Measurements from ENCODE around the gene WBP4. TPM values are rescaled to one million over a fixed set of nuclear protein-coding genes. Genes with fewer than 3 reads are reported as not detected.
A peak's percentile ranks its signal among the peaks of the same experiment; 100 is the strongest.

WBP4 gene
- total RNA-seq, 4 donors from 2014 or later: 8.8 to 16.2 (median 14.2) TPM

GRCh38 chr13:41059456-41060081 is 1.7 kb upstream of the WBP4 start:
- no peak for DNase-seq
- no peak for TF ChIP-seq POLR2A (IDR thresholded peaks at IDR 0.05)
- no peak for TF ChIP-seq CTCF (IDR thresholded peaks at IDR 0.05)
- H3K27me3 ChIP-seq: no peaks in the 10 kb centered on the region
- H3K9me3 ChIP-seq: no peaks in the 10 kb centered on the region
- peak overlapping the region; percentile 84 to 98 for H3K4me3 ChIP-seq
- intact Hi-C loops (cut with DNase I; ENCODE audit: low total_unique reads): loop anchor here (10.0 kb wide), 1 partner anchor 135 kb away; no protein-coding TSS in a partner anchor
- H3K36me3 ChIP-seq: no peaks in the 10 kb centered on the region
- peaks cover 0 to 22% of the 10 kb centered on the region in 2 donors for H3K4me1 ChIP-seq
- H3K27ac ChIP-seq: peak overlapping the region; percentile 99 to 100

GRCh38 chr13:41060082-41060723 is 1.1 kb upstream of the WBP4 start:
- intact Hi-C loops (cut with DNase I; ENCODE audit: low total_unique reads): loop anchor here (10.0 kb wide), 1 partner anchor 135 kb away; no protein-coding TSS in a partner anchor
- peaks cover 0 to 22% of the 10 kb centered on the region in 2 donors for H3K4me1 ChIP-seq

GRCh38 chr13:41060724-41061074 is 610 bp upstream of the WBP4 start:
- H3K27ac ChIP-seq: peak overlapping the region; percentile 99 to 100
- no peaks in the 10 kb centered on the region for H3K36me3 ChIP-seq
- H3K27me3 ChIP-seq: no peaks in the 10 kb centered on the region
- peak overlapping the region; percentile 84 to 98 for H3K4me3 ChIP-seq
- TF ChIP-seq POLR2A (IDR thresholded peaks at IDR 0.05) (no peak), CTCF (IDR thresholded peaks at IDR 0.05) (peak in 1 of 4 experiments; percentile 0)
- DNase-seq: peak; percentile 82 to 83
- no peaks in the 10 kb centered on the region for H3K9me3 ChIP-seq
- intact Hi-C loops (cut with DNase I; ENCODE audit: low total_unique reads): loop anchor here (10.0 kb wide), 1 partner anchor 136 kb away; no protein-coding TSS in a partner anchor
- H3K4me1 ChIP-seq: peaks cover 0 to 27% of the 10 kb centered on the region in 2 donors

More at GRCh38 chr13:41060082-41060723, 1.1 kb upstream of the WBP4 start:
- Histone ChIP-seq H3K27ac (peak overlapping the region; percentile 99 to 100), H3K36me3 (no peaks in the 10 kb centered on the region), H3K27me3 (no peaks in the 10 kb centered on the region), H3K4me3 (peak overlapping the region; percentile 84 to 98), H3K9me3 (no peaks in the 10 kb centered on the region)
- DNase-seq: peak; percentile 91 to 95
- peak; percentile 28 to 71 for TF ChIP-seq POLR2A (IDR thresholded peaks at IDR 0.05)
- TF ChIP-seq CTCF (IDR thresholded peaks at IDR 0.05): peak in 3 of 4 experiments; percentile 2 to 46 (median 24)

GRCh38 chr13:41061914-41062837 is 867 bp downstream of the WBP4 start:
- Histone ChIP-seq H3K27me3 (no peaks in the 10 kb centered on the region), H3K4me3 (peak overlapping the region; percentile 84 to 98), H3K4me1 (peaks cover 0 to 28% of the 10 kb centered on the region in 2 donors), H3K27ac (peak overlapping the region; percentile 99 to 100), H3K36me3 (no peaks in the 10 kb centered on the region), H3K9me3 (no peaks in the 10 kb centered on the region)
- TF ChIP-seq POLR2A (IDR thresholded peaks at IDR 0.05) (no peak), CTCF (IDR thresholded peaks at IDR 0.05) (no peak)
- DNase-seq: no peak
- intact Hi-C loops (cut with DNase I; ENCODE audit: low total_unique reads): loop anchor here (10.0 kb wide), 1 partner anchor 137 kb away; no protein-coding TSS in a partner anchor

Data from uterus (tissue), 4 donors.